ENCODE data around the gene SP6.

- TF ChIP-seq ZNF274 (IDR thresholded peaks at IDR 0.05; ENCODE audit: low read depth, low read length) (no peak), SUZ12 (IDR thresholded peaks at IDR 0.05; ENCODE audit: extremely low read depth, insufficient read depth, insufficient read length) (no peak), YY1 (IDR thresholded peaks at IDR 0.05; ENCODE audit: insufficient read depth, insufficient read length) (no peak)
Observed at GRCh38 chr17:47821031-47821423, 29.9 kb downstream of the SP6 start.

Data from NT2/D1 (cell line).